Smooth muscle cell (in vitro differentiated cells): ENCODE measurements around the gene LCE7A. TPM values are rescaled to one million over a fixed set of nuclear protein-coding genes. Genes with fewer than 3 reads are reported as not detected.

Source experiments
- DNase-seq: peaks from one replicate; lab custom pipeline; 2025; ENCODE audit not compliant: unreplicated experiment; lab: John Stamatoyannopoulos, UW
- H2AFZ ChIP-seq: fragments of 200-600 bp; sonication (generic); 2 replicates; pipeline ENCODE4 v1.6.0; 2016; ENCODE audit warnings: antibody characterized with exemption, low read depth, mild to moderate bottlenecking
- H3F3A ChIP-seq: fragments of 200-600 bp; sonication (generic); 2 replicates; pipeline ENCODE4 v1.6.0; 2017; ENCODE audit warnings: antibody characterized with exemption, low read depth
- H3K27ac ChIP-seq: fragments of 200-600 bp; sonication (generic); 2 replicates; pipeline ENCODE4 v1.5.1; 2016; ENCODE audit warnings: low read depth, mild to moderate bottlenecking
- H3K27me3 ChIP-seq: fragments of 200-600 bp; sonication (generic); 2 replicates; pipeline ENCODE4 v1.6.1; 2016; ENCODE audit warnings: low read depth, mild to moderate bottlenecking
- H3K36me3 ChIP-seq: fragments of 200-600 bp; sonication (generic); 2 replicates; pipeline ENCODE4 v1.5.1; 2016; ENCODE audit warnings: low read depth
- H3K4me1 ChIP-seq: fragments of 200-600 bp; sonication (generic); 2 replicates; pipeline ENCODE4 v1.5.1; 2016; ENCODE audit warnings: low read depth
- H3K4me2 ChIP-seq: fragments of 200-600 bp; sonication (generic); 2 replicates; pipeline ENCODE4 v1.6.0; 2016; ENCODE audit warnings: mild to moderate bottlenecking
- H3K4me3 ChIP-seq: fragments of 200-600 bp; sonication (generic); 2 replicates; pipeline ENCODE4 v1.5.1; 2016; ENCODE audit warnings: mild to moderate bottlenecking
- H3K79me2 ChIP-seq: fragments of 200-600 bp; sonication (generic); 2 replicates; pipeline ENCODE4 v1.6.0; 2016; ENCODE audit warnings: low read depth, mild to moderate bottlenecking
- H3K9ac ChIP-seq: fragments of 200-600 bp; sonication (generic); 2 replicates; pipeline ENCODE4 v1.6.0; 2016; ENCODE audit warnings: low read depth
- H3K9me3 ChIP-seq: fragments of 200-600 bp; sonication (generic); replicated peaks from 2 replicates; pipeline ENCODE4 v1.5.1; 2016; ENCODE audit warnings: low read depth
- H4K20me1 ChIP-seq: fragments of 200-600 bp; sonication (generic); 2 replicates; pipeline ENCODE4 v1.6.0; 2016; ENCODE audit warnings: low read depth
- CTCF ChIP-seq: fragments of 200-600 bp; sonication (generic); IDR thresholded peaks from 2 replicates; pipeline ENCODE4 v1.5.1; 2017; ENCODE audit warnings: borderline replicate concordance, mild to moderate bottlenecking, antibody characterized with exemption; ENCODE audit not compliant: insufficient read depth, poor library complexity, severe bottlenecking
- WGBS: methylation state at CpG from one replicate; pipeline ENCODE4 v1.1.7; 2016; ENCODE audit warnings: low lambda C conversion rate; 5-methylcytosine and 5-hydroxymethylcytosine counted together
- polyA plus RNA-seq: library from polyadenylated mRNA; unstranded; fragments of >200 nt; fragmentation: Nextera tagmentation; extraction: Ambion mirVana; gene quantifications from 2 replicates; pipeline ENCODE4 v1.2.1, GENCODE V29; 2016
- total RNA-seq: library from RNA; depleted of rRNA; stranded (reverse); fragments of >200 nt; gene quantifications from 2 replicates; pipeline ENCODE4 v1.2.3, GENCODE V29; 2014

The LCE7A gene
- total and polyA plus RNA-seq, 2 experiments from 2014 or later = not detected

- H3K4me2 ChIP-seq = no peak within 1 kb of the TSS
- 73% methylated on average over 3 of the region's 3 CpGs for WGBS
- no peaks in the 10 kb centered on the region for H3F3A ChIP-seq
- H3K36me3 ChIP-seq = no peaks in the 10 kb centered on the region
- no peaks in the 10 kb centered on the region for H4K20me1 ChIP-seq
- no peaks in the 10 kb centered on the region for H3K4me1 ChIP-seq
- no peak within 1 kb of the TSS for H3K9ac ChIP-seq
- no peak within 1 kb of the TSS for H3K27ac ChIP-seq
- no peak for TF ChIP-seq CTCF
- peaks cover 4% of the 10 kb centered on the region for H3K9me3 ChIP-seq
- H2AFZ ChIP-seq = no peak within 1 kb of the TSS
- no peaks in the 10 kb centered on the region for H3K27me3 ChIP-seq
- no peak for DNase-seq
- H3K79me2 ChIP-seq = no peaks in the 10 kb centered on the region
- no peak within 1 kb of the TSS for H3K4me3 ChIP-seq
These were observed 17.2 kb upstream of the LCE7A start, which contains the start of gene LCE6A for GRCh38 chr1:152842556-152842955. Gene LCE6A, plus strand, starts transcription at chr1:152842856. Its CDS starts 665 bp downstream, at chr1:152843521.

- no peak overlapping the region for H3K9ac ChIP-seq
- H3K36me3 ChIP-seq = no peaks in the 10 kb centered on the region
- H3K4me2 ChIP-seq = no peak overlapping the region
- no peak overlapping the region for H3K27ac ChIP-seq
- no peak overlapping the region for H2AFZ ChIP-seq
- no peaks in the 10 kb centered on the region for H3F3A ChIP-seq
- no peaks in the 10 kb centered on the region for H3K27me3 ChIP-seq
- no peaks in the 10 kb centered on the region for H3K79me2 ChIP-seq
- TF ChIP-seq CTCF = no peak
- no peaks in the 10 kb centered on the region for H4K20me1 ChIP-seq
- peaks cover 7% of the 10 kb centered on the region for H3K9me3 ChIP-seq
- no peaks in the 10 kb centered on the region for H3K4me1 ChIP-seq
- WGBS = 26% methylated on average over 2 of the region's 2 CpGs
- no peak overlapping the region for H3K4me3 ChIP-seq
- DNase-seq = no peak
These were observed 4.1 kb upstream of the LCE7A start for GRCh38 chr1:152855661-152856060.

- H3F3A ChIP-seq = no peaks in the 10 kb centered on the region
- TF ChIP-seq CTCF = no peak
- H3K36me3 ChIP-seq = no peaks in the 10 kb centered on the region
- no peak overlapping the region for H3K9ac ChIP-seq
- no peaks in the 10 kb centered on the region for H3K79me2 ChIP-seq
- no peak for DNase-seq
- H3K9me3 ChIP-seq = peaks cover 15% of the 10 kb centered on the region
- H3K27me3 ChIP-seq = no peaks in the 10 kb centered on the region
- no peaks in the 10 kb centered on the region for H4K20me1 ChIP-seq
- no peak overlapping the region for H3K4me2 ChIP-seq
- 21% methylated on average over 1 of the region's 1 CpG for WGBS
- H3K4me3 ChIP-seq = no peak overlapping the region
- no peak overlapping the region for H2AFZ ChIP-seq
- H3K4me1 ChIP-seq = no peaks in the 10 kb centered on the region
- H3K27ac ChIP-seq = no peak overlapping the region
These were observed 1.7 kb upstream of the LCE7A start for GRCh38 chr1:152858062-152858461.

GRCh38 chr1:152860129-152860528, 333 bp downstream of the LCE7A start:
- Histone ChIP-seq H3K9me3 (peaks cover 16% of the 10 kb centered on the region), H3K9ac (no peak overlapping the region), H3K27ac (no peak overlapping the region), H3K79me2 (no peaks in the 10 kb centered on the region), H3K27me3 (no peaks in the 10 kb centered on the region), H3K36me3 (no peaks in the 10 kb centered on the region), H3K4me2 (no peak overlapping the region), H3K4me1 (no peaks in the 10 kb centered on the region), H3F3A (no peaks in the 10 kb centered on the region), H2AFZ (no peak overlapping the region), H4K20me1 (no peaks in the 10 kb centered on the region), H3K4me3 (no peak overlapping the region)
- no peak for DNase-seq
- TF ChIP-seq CTCF = no peak
- 58% methylated on average over 3 of the region's 3 CpGs for WGBS
